Neural progenitor cell (in vitro differentiated cells): ENCODE measurements around the gene C17orf50.

Experiments used
- EZH2 ChIP-seq: fragments of 200-600 bp; sonication (generic); IDR thresholded peaks from 2 replicates; pipeline ENCODE4 v1.6.1; 2017; ENCODE audit warnings: antibody characterized with exemption, mild to moderate bottlenecking, moderate library complexity
- EZH2phosphoT487 ChIP-seq: fragments of 200-600 bp; sonication (generic); IDR thresholded peaks from 2 replicates; pipeline ENCODE4 v1.6.1; 2017; ENCODE audit warnings: antibody characterized with exemption
- TF ChIP-seq, protein P1 (sequence below): fragments of 200-600 bp; sonication (generic); IDR thresholded peaks from 2 replicates; pipeline ENCODE4 v1.5.1; 2017; ENCODE audit warnings: antibody characterized with exemption, mild to moderate bottlenecking

GRCh38 chr17:35732806-35733136 lies 27.9 kb upstream of the C17orf50 start:
- TF ChIP-seq, protein P1, sequence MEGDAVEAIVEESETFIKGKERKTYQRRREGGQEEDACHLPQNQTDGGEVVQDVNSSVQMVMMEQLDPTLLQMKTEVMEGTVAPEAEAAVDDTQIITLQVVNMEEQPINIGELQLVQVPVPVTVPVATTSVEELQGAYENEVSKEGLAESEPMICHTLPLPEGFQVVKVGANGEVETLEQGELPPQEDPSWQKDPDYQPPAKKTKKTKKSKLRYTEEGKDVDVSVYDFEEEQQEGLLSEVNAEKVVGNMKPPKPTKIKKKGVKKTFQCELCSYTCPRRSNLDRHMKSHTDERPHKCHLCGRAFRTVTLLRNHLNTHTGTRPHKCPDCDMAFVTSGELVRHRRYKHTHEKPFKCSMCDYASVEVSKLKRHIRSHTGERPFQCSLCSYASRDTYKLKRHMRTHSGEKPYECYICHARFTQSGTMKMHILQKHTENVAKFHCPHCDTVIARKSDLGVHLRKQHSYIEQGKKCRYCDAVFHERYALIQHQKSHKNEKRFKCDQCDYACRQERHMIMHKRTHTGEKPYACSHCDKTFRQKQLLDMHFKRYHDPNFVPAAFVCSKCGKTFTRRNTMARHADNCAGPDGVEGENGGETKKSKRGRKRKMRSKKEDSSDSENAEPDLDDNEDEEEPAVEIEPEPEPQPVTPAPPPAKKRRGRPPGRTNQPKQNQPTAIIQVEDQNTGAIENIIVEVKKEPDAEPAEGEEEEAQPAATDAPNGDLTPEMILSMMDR = no peak
- TF ChIP-seq EZH2 (no peak), EZH2phosphoT487 (no peak)
